Kidney (tissue), 14 donors: ENCODE data around the gene STEAP1B. TPM values are rescaled to one million over a fixed set of nuclear protein-coding genes. Genes with fewer than 3 reads are reported as not detected.
"Not testable (repeated sequence)": the region's sequence is repeated elsewhere in the genome, so short reads cannot be mapped to it uniquely, and the experiment has no call there.

Experiments
- DNase-seq, 5 donors: peaks; one replicate each; pipeline ENCODE4 v3.0.0-alpha.2; 2013 to 2020
- FAIRE-seq: peaks from 2 replicates; lab custom pipeline; 2012; peaks lifted over from hg19 to GRCh38; lab: Jason Lieb, UNC
- H3K27ac ChIP-seq, 2 donors: one replicate each; pipeline ENCODE4 v1.7.0; 2013; ENCODE audit warnings: low read depth in 2 of 2, low read length in 2 of 2, inconsistent platforms in 1 of 2
- H3K27me3 ChIP-seq: one replicate; pipeline ENCODE4 v1.7.1; 2013; ENCODE audit warnings: low read length, inconsistent platforms; ENCODE audit not compliant: control insufficient read depth, insufficient read depth
- H3K36me3 ChIP-seq, 3 donors: one replicate each; pipeline versions ENCODE4 v1.7.0 to v1.7.1; 2013; ENCODE audit warnings: low read length in 3 of 3, control low read depth in 1 of 3, inconsistent platforms in 1 of 3; ENCODE audit not compliant: insufficient read depth in 3 of 3, control insufficient read depth in 2 of 3
- H3K4me1 ChIP-seq, 3 donors: one replicate each; pipeline versions ENCODE4 v1.7.0 to v1.7.1; 2013; ENCODE audit warnings: low read length in 3 of 3, inconsistent platforms in 1 of 3, low read depth in 1 of 3; ENCODE audit not compliant: control insufficient read depth in 2 of 3, insufficient read depth in 2 of 3
- H3K4me3 ChIP-seq, 3 donors: one replicate each; pipeline versions ENCODE4 v1.7.0 to v1.8.1; 2013; ENCODE audit warnings: low read length in 3 of 3, control low read depth in 1 of 3, inconsistent platforms in 1 of 3
- H3K9ac ChIP-seq, 3 donors: one replicate each; pipeline versions ENCODE4 v1.7.0 to v1.7.1; 2013; ENCODE audit warnings: low read length in 3 of 3, control low read depth in 1 of 3, inconsistent platforms in 1 of 3
- H3K9me3 ChIP-seq, 3 donors: one replicate each; pipeline versions ENCODE4 v1.7.0 to v1.7.1; 2013; ENCODE audit warnings: low read length in 3 of 3, control low read depth in 1 of 3, inconsistent platforms in 1 of 3; ENCODE audit not compliant: control insufficient read depth in 2 of 3, insufficient read depth in 1 of 3
- CTCF ChIP-seq: IDR thresholded peaks from 3 replicates; pipeline ENCODE4 v1.5.1; 2012; ENCODE audit warnings: mild to moderate bottlenecking, moderate library complexity, borderline replicate concordance; ENCODE audit not compliant: insufficient read depth; ENCODE audit errors: extremely low read depth
- intact Hi-C: fragments of 100-400 bp; cut with DNase I; formaldehyde crosslinking; loops from one replicate; pipeline ENCODE4 v1.11.1; 2022
- polyA plus RNA-seq: library from polyadenylated mRNA; stranded (reverse); fragments of 350-450 nt; fragmentation: Illumina TruSeq; extraction: RNeasy Lipid Tissue Mini Kit (QIAGEN cat#74804); gene quantifications from one replicate; pipeline ENCODE4 v1.2.3, GENCODE V29; 2014; ENCODE audit warnings: low read depth, low replicate concordance; ENCODE audit not compliant: insufficient read depth
- total RNA-seq: library from RNA; stranded (reverse); fragmentation: NEBNext Ultra II Directional; extraction: Animal tissue kit (Norgen Biotek cat#: 25700); gene quantifications from one replicate; pipeline ENCODE4 v1.2.1, GENCODE V29; 2021
- donor health status: control.
- donor health status: control.
- donor health status: control.
- donor health status: control.
- donor health status: control.
- donor health status: DM: yes; HTN: yes; CAD: no.
- donor health status: Normal renal cell carcinoma (clear cell type).

Gene STEAP1B
- total and polyA plus RNA-seq, 2 donors from 2014 or later, result 0.79 TPM; not detected in 1

GRCh38 chr7:22452960-22453558 lies 46.9 kb downstream of the STEAP1B start:
- Histone ChIP-seq H3K27ac (no peak overlapping the region), H3K9me3 (no peaks in the 10 kb centered on the region), H3K4me3 (no peak overlapping the region), H3K27me3 (no peaks in the 10 kb centered on the region), H3K36me3 (no peaks in the 10 kb centered on the region), H3K9ac (no peak overlapping the region), H3K4me1 (peaks cover 0 to 3% (median 0%) of the 10 kb centered on the region in 3 donors)
- no peak for TF ChIP-seq CTCF
- intact Hi-C loops, result no loop called here
- no peak for DNase-seq
- no peak for FAIRE-seq

- no peaks in the 10 kb centered on the region for H3K36me3 ChIP-seq
- peak; percentile 48 for TF ChIP-seq CTCF
- H3K9ac ChIP-seq, result peak overlapping the region in 1 of 3 donors; percentile 24
- intact Hi-C loops, result no loop called here
- no peak overlapping the region for H3K27ac ChIP-seq
- no peaks in the 10 kb centered on the region for H3K27me3 ChIP-seq
- H3K4me3 ChIP-seq, result peak overlapping the region; percentile 30 to 55 (median 36)
- FAIRE-seq (no peak), DNase-seq (peak in 4 of 5 donors; percentile 74 to 82 (median 81))
- H3K9me3 ChIP-seq, result no peaks in the 10 kb centered on the region
- H3K4me1 ChIP-seq, result peaks cover 0 to 3% (median 0%) of the 10 kb centered on the region in 3 donors
Observed at GRCh38 chr7:22452142-22452959, 47.6 kb downstream of the STEAP1B start.

- H3K9me3 ChIP-seq, intact Hi-C loops, H3K4me3 ChIP-seq, H3K4me1 ChIP-seq, H3K27ac ChIP-seq, H3K27me3 ChIP-seq, FAIRE-seq, DNase-seq, H3K9ac ChIP-seq, H3K36me3 ChIP-seq: not testable (repeated sequence)
Observed at GRCh38 chr7:22450013-22450412, 50.0 kb downstream of the STEAP1B start.

GRCh38 chr7:22447762-22448161 lies 52.2 kb downstream of the STEAP1B start:
- peaks cover 5 to 17% (median 7%) of the 10 kb centered on the region in 3 donors for H3K4me1 ChIP-seq
- intact Hi-C loops, result no loop called here
- H3K27ac ChIP-seq, result no peak overlapping the region
- no peaks in the 10 kb centered on the region for H3K36me3 ChIP-seq
- H3K9ac ChIP-seq, result no peak overlapping the region
- no peak overlapping the region for H3K4me3 ChIP-seq
- no peak for DNase-seq
- no peaks in the 10 kb centered on the region for H3K27me3 ChIP-seq
- H3K9me3 ChIP-seq, result no peaks in the 10 kb centered on the region
- TF ChIP-seq CTCF, result no peak
- FAIRE-seq, result no peak
